Measurements from ENCODE around the gene ANO9. TPM values are rescaled to one million over a fixed set of nuclear protein-coding genes. Genes with fewer than 3 reads are reported as not detected.
A peak's percentile ranks its signal among the peaks of the same experiment; 100 is the strongest.

ANO9 gene
- total and polyA plus RNA-seq, 8 donors: 4.0 to 28.0 (median 8.0) TPM

DNA sequence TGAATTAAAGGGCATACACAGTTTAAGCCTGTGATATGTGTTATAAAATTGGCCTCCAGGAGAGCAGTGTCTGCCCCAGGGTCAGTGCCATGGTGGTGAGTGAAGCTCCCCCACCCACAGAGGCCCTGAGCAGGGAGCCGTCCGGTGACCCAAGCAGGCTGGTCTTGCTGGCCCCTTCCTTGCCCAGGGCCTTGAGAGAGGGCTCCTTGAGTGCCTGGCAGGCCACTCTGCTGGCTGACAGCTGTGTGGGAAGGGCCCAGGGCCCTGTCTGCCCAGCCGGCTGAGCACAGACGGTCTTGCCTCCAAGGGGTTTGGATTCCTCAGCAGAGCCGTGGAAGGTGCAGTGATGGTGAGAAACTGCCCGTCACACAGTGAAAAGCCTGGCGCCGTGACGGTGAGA is 34.1 kb upstream of the ANO9 start:
- Histone ChIP-seq H3K9me3 (no peaks in the 10 kb centered on the region), H3K27me3 (no peaks in the 10 kb centered on the region), H3K27ac (no peak overlapping the region), H3K36me3 (peaks cover 0 to 5% of the 10 kb centered on the region in 2 donors), H3K4me3 (no peak overlapping the region), H3K4me1 (peaks cover 0 to 2% of the 10 kb centered on the region in 2 donors)
- intact Hi-C loops (cut with DNase I): no loop called here
- TF ChIP-seq, protein P1, sequence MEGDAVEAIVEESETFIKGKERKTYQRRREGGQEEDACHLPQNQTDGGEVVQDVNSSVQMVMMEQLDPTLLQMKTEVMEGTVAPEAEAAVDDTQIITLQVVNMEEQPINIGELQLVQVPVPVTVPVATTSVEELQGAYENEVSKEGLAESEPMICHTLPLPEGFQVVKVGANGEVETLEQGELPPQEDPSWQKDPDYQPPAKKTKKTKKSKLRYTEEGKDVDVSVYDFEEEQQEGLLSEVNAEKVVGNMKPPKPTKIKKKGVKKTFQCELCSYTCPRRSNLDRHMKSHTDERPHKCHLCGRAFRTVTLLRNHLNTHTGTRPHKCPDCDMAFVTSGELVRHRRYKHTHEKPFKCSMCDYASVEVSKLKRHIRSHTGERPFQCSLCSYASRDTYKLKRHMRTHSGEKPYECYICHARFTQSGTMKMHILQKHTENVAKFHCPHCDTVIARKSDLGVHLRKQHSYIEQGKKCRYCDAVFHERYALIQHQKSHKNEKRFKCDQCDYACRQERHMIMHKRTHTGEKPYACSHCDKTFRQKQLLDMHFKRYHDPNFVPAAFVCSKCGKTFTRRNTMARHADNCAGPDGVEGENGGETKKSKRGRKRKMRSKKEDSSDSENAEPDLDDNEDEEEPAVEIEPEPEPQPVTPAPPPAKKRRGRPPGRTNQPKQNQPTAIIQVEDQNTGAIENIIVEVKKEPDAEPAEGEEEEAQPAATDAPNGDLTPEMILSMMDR (IDR thresholded peaks at IDR 0.05): no peak
- ATAC-seq: no peak
- no peak for DNase-seq

DNA sequence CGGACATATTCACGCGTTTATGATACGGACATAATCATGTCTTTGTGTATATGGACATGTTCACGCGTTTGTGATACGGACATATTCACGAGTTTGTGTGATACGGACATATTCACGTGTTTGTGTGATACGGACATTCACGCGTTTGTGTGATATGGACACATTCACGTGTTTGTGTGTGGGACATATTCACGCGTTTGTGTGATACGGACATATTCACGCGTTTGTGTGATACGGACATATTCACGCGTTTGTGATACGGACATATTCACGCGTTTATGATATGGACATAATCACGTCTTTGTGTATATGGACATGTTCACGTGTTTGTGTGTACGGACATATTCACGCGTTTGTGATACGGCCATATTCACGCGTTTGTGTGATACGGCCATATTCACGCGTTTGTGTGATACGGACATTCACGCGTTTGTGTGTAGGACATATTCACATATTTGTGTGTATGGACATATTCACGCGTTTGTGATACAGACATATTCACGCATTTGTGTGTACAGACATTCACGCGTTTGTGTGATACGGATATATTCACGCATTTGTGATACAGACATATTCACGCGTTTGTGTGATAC is 33.2 kb upstream of the ANO9 start:
- TF ChIP-seq, protein P1 (IDR thresholded peaks at IDR 0.05): no peak
- Histone ChIP-seq H3K27ac (no peak overlapping the region), H3K4me1 (peaks cover 7 to 11% of the 10 kb centered on the region in 2 donors), H3K4me3 (no peak overlapping the region), H3K27me3 (no peaks in the 10 kb centered on the region), H3K9me3 (no peaks in the 10 kb centered on the region), H3K36me3 (peaks cover 0 to 5% of the 10 kb centered on the region in 2 donors)
- DNase-seq (no peak), ATAC-seq (no peak)
- intact Hi-C loops (cut with DNase I): no loop called here

GRCh38 chr11:473962-474785 is 32.4 kb upstream of the ANO9 start:
- TF ChIP-seq, protein P1 (IDR thresholded peaks at IDR 0.05): no peak
- peak in 1 of 4 donors; percentile 55 for DNase-seq
- Histone ChIP-seq H3K9me3 (no peaks in the 10 kb centered on the region), H3K4me3 (no peak overlapping the region), H3K36me3 (peaks cover 0 to 2% of the 10 kb centered on the region in 2 donors), H3K27me3 (no peaks in the 10 kb centered on the region), H3K4me1 (peaks cover 9 to 17% of the 10 kb centered on the region in 2 donors), H3K27ac (no peak overlapping the region)
- no peak for ATAC-seq
- intact Hi-C loops (cut with DNase I): no loop called here

DNA sequence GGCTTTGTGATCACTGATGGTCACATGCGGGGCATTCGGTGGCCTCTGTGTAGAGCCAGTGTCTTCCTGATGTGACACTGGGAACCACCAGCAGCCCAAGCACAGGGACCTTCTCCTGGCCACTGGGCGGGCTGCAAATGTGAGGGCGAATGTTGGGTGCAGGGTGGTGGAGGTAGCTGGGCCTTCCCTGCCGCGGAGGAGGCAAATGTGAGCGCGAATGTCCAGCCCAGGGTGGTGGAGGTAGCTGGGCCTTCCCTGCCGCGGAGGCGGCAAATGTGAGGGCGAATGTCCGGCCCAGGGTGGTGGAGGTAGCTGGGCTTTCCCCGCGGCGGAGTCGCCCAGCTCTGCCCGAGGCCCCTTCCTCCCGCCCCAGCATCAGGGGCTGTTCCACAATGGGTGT is 31.6 kb upstream of the ANO9 start:
- no peak overlapping the region for H3K27ac ChIP-seq
- no peak for ATAC-seq
- no peak overlapping the region for H3K4me3 ChIP-seq
- TF ChIP-seq, protein P1 (IDR thresholded peaks at IDR 0.05): no peak
- no peaks in the 10 kb centered on the region for H3K9me3 ChIP-seq
- H3K4me1 ChIP-seq: peaks cover 9 to 17% of the 10 kb centered on the region in 2 donors
- intact Hi-C loops (cut with DNase I): no loop called here
- H3K27me3 ChIP-seq: no peaks in the 10 kb centered on the region
- DNase-seq: peak in 1 of 4 donors; percentile 57
- H3K36me3 ChIP-seq: no peaks in the 10 kb centered on the region

DNA sequence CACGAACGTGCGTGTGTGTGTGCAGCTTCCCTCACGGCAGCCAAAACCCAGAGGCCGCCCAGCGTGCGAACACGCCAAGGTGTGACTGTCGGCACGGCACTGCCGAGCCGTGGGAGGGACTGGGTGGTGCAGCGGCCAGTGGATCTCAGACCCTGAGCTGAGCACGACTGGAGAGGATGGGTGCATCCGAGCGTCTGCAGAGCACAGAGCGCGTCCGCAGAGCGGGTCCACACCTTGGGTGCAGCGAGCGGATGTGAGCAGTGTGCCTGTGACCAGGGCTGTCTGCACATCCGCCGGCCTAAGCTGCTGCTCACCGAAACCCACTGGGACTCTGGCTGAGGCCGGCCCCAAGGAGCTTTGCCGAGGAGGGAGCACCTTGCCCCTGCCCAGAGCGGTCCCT is 31.0 kb upstream of the ANO9 start:
- H3K4me1 ChIP-seq: peaks cover 9 to 17% of the 10 kb centered on the region in 2 donors
- TF ChIP-seq, protein P1 (IDR thresholded peaks at IDR 0.05): no peak
- intact Hi-C loops (cut with DNase I): no loop called here

More for the DNA sequence above, 31.0 kb upstream of the ANO9 start:
- no peaks in the 10 kb centered on the region for H3K36me3 ChIP-seq
- ATAC-seq (no peak), DNase-seq (peak in 1 of 4 donors; percentile 69)
- H3K9me3 ChIP-seq: no peaks in the 10 kb centered on the region
- H3K27me3 ChIP-seq: no peaks in the 10 kb centered on the region
- H3K27ac ChIP-seq: no peak overlapping the region
- no peak overlapping the region for H3K4me3 ChIP-seq

Data from left lung (tissue), 10 donors.